IPS DF 6.9 (cell line): Measurements from ENCODE around the gene ZNF117.
"Not testable (repeated sequence)": the region's sequence is repeated elsewhere in the genome, so short reads cannot be mapped to it uniquely, and the experiment has no call there.

ENCODE experiments used
- DNase-seq: peaks from one replicate; pipeline ENCODE4 v3.0.0-alpha.2; 2013; ENCODE audit warnings: low read depth, low spot score
- H3K27ac ChIP-seq: one replicate; pipeline ENCODE4 v1.5.1; 2013; ENCODE audit warnings: low read length, control low read depth
- H3K27me3 ChIP-seq: 2 replicates; pipeline ENCODE4 v1.6.1; 2013; ENCODE audit warnings: mild to moderate bottlenecking, low read length; ENCODE audit not compliant: control insufficient read depth, insufficient read depth
- H3K36me3 ChIP-seq: 2 replicates; pipeline ENCODE4 v1.6.1; 2013; ENCODE audit warnings: low read length; ENCODE audit not compliant: control insufficient read depth, insufficient read depth
- H3K4me1 ChIP-seq: 2 replicates; pipeline ENCODE4 v1.6.1; 2013; ENCODE audit warnings: low read length; ENCODE audit not compliant: control insufficient read depth, insufficient read depth
- H3K4me3 ChIP-seq: 2 replicates; pipeline ENCODE4 v1.5.1; 2013; ENCODE audit warnings: mild to moderate bottlenecking, low read length
- H3K9me3 ChIP-seq: 2 replicates; pipeline ENCODE4 v1.6.1; 2013; ENCODE audit warnings: low read length, inconsistent platforms; ENCODE audit not compliant: control insufficient read depth, insufficient read depth
- WGBS: extraction: QIAGEN DNeasy Blood & Tissue Kit; methylation state at CpG from one replicate; pipeline ENCODE4 v1.1.7; 2013; ENCODE audit warnings: mixed read lengths, missing lambda C conversion rate; ENCODE audit not compliant: insufficient read length, insufficient coverage; 5-methylcytosine and 5-hydroxymethylcytosine counted together

The ZNF117 gene

DNA sequence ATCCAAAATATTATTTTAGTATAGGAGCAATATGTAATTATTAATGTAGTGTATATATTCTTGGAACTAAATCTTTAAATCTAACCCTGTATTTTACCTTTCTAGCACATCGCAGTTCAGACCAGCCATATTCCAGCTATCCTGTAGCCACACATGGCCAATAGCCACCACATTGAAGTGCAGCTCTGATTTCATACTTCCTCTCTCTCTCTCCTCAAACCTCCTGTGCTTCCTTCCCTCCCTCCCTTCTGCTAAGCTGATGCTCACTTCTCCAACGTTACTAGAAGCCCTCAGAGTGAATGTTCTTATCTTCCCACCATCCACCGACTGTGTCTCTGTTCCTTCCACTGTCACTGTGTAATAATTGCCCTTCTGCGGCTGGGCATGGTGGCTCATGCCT, 16.2 kb upstream of the ZNF117 start:
- not testable (repeated sequence) for H3K36me3 ChIP-seq, H3K4me1 ChIP-seq, H3K27me3 ChIP-seq, H3K9me3 ChIP-seq, H3K27ac ChIP-seq, H3K4me3 ChIP-seq, DNase-seq
- WGBS: no CpG with 5 or more reads among the region's 4 CpGs

DNA sequence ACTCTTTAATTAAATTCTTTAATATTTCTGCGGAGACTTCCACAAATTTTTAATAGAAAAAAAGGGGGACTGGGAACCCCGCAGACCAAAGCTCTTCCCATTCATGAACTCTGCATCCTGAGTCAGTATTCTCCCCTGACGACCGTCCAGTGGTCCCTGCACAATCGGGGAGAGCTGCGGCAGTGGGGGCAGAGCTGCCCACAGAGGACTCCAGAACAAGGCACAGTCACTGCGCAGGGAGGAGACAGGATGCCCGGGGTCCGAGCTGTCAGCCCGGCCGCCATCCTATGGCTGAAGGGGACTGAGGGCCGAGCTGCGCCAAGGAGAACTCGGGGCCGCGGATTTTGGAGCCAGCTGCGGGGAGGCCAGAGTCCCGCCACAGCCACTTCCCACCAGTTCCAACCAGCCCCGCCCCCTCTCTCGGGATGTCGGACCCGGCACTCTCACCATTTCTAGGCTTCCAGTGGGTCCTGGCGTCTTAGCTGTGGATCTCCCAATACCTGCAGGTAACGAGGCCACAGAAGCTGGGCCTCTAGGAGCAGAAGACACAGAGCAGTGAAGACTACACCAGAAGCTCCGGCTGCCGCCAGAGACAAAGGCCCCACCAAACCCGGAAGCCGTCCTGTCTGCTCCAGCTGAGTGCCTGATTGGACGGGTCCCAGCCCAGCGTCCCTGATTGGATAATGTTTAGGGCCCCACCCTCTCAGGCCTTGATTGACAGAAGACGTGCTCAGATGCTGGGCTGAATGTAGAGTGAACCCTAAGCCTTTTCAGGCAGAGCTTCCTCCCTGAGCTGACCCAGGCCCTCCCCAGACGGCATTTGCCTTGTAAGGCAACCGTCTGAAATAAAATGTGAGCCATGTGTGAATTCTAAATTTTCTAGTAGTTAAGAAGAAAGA, 15.5 kb upstream of the ZNF117 start, which contains the start of gene ERV3-1:
ERV3-1 (minus strand) TSS at position 594 of the 899 bp plus-strand sequence. CDS start 13,661 bp downstream, outside the sequence.
- no peaks in the 10 kb centered on the region for H3K27me3 ChIP-seq
- no peaks in the 10 kb centered on the region for H3K9me3 ChIP-seq
- no peaks in the 10 kb centered on the region for H3K36me3 ChIP-seq
- H3K4me3 ChIP-seq: peak within 1 kb of the TSS; percentile 92
- no peaks in the 10 kb centered on the region for H3K4me1 ChIP-seq
- H3K27ac ChIP-seq: no peak within 1 kb of the TSS
- WGBS: no CpG with 5 or more reads among the region's 33 CpGs
- peak; percentile 95 for DNase-seq

DNA sequence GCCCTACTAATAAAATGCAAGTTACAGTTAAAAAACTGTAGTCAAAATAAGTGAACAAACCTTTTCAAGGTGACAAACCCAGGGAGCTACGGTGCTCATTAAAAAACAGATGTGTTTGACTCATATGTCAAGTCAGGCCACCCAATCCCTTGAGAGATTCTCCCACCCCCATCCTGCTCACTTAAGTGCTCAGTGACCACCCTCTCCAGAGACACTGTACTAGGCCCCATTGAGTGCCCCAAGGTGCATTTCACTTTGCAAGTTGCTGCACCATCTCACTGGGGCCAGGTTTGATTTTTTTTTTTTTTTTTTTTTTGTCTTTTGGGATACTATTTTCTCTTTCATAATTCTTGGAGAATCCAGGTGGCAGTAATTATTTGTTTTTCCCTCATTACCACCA, 13.7 kb upstream of the ZNF117 start:
- Histone ChIP-seq H3K9me3 (no peaks in the 10 kb centered on the region), H3K27ac (no peak overlapping the region), H3K36me3 (no peaks in the 10 kb centered on the region), H3K27me3 (no peaks in the 10 kb centered on the region), H3K4me3 (no peak overlapping the region), H3K4me1 (no peaks in the 10 kb centered on the region)
- WGBS: no CpG with 5 or more reads among the region's 1 CpG
- no peak for DNase-seq

DNA sequence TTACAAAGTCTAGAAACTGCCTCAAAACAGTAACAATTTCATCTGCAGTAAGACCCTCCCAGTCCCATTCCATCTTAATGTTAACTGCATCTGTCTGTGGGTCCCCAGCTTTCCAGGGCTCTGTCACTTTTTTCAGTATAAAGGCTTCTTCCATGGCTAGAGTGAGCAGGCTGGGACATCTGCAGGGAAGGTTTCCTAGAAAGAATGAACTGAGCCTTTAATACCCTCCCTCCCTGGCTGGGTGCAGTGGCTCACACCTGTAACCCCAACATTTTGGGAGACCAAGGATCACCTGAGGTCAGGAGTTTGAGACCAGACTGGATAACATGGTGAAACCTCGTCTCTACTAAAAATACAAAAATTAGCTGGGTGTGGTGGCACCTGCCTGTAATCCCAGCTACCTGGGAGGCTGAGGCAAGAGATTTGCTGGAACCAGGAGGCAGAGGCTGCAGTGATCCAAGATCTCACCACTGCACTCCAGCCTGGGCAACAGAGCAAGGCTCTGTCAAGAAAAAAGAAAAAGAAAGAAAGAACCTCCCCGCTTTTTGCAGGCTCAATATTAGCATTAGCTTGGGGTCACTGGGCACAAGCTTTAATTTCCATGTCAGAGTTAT, 12.2 kb upstream of the ZNF117 start:
- Histone ChIP-seq H3K27ac (no peak overlapping the region), H3K36me3 (no peaks in the 10 kb centered on the region), H3K4me3 (no peak overlapping the region), H3K4me1 (no peaks in the 10 kb centered on the region), H3K9me3 (no peaks in the 10 kb centered on the region), H3K27me3 (no peaks in the 10 kb centered on the region)
- no CpG with 5 or more reads among the region's 2 CpGs for WGBS
- no peak for DNase-seq

DNA sequence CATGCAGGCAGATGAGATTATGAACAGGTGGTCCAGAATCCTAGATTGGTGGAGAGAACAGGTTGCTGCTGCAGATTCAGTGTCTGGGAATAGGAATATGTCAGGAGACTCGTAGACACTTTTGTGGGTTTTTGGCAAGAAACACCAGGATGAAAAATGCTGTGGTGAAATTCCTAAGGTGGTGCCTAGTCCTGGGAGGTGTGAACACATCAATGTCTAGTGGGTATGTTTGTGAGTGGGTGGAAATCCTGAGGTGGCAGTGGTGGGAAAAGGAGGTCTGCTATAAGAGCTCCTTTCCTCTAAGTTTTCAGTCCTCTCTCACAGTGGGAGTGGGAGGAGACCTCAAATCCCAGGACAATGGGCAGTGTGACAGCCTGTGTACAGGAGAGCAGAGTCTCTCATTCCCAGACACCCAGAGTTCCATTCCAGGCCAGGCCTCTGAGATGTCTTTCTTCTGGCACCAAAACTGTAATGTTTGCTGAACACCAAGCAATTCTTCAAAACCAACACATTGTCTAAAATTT, 10.5 kb upstream of the ZNF117 start:
- Histone ChIP-seq H3K4me3 (no peak overlapping the region), H3K9me3 (no peaks in the 10 kb centered on the region), H3K27ac (no peak overlapping the region), H3K36me3 (no peaks in the 10 kb centered on the region), H3K4me1 (no peaks in the 10 kb centered on the region), H3K27me3 (no peaks in the 10 kb centered on the region)
- DNase-seq: no peak
- WGBS: no CpG with 5 or more reads among the region's 1 CpG

DNA sequence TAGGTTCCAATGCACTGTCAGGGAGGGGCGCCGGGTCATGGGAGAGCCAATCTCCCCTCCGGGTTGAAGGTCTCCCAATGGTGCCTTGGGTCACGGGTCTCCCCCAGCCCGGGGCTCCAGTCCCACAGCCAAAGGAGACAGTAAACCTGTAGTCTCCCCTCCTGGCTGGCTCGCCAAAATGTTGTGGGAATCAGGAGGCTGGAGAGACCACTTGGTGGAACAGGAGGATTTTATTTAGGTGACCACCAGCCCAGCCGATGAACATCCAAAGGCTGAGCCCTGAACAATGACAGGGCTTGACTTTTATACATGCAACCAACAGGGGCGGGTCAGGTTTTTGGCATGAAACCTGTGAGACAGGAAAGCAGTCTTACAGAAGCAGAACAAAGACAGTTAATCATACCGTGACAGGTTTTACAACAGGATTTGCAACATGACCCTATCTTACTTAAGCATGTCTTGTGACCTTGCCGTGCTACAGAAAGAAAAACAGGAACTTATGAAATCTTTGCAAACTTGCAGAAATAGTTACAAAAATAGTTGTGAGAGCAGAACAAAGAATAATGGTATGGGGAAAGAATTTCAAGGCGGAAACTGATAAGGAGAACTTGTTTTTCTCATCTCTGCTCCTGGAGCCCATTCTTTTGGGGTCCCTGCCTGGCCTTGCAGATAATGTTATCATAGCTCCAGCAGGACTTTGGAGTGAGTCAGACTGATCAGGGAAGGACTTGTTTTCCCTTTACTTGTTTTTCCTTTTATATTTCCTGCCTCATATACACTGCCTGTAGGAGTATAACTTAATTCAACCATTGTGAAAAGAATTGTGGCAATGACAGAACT, 8.5 kb upstream of the ZNF117 start:
- H3K36me3 ChIP-seq: no peaks in the 10 kb centered on the region
- DNase-seq: no peak
- no peak overlapping the region for H3K27ac ChIP-seq
- no peak overlapping the region for H3K4me3 ChIP-seq
- no peaks in the 10 kb centered on the region for H3K4me1 ChIP-seq
- H3K9me3 ChIP-seq: peaks cover 1% of the 10 kb centered on the region; the same call in 1 of the 2 replicates
- H3K27me3 ChIP-seq: no peaks in the 10 kb centered on the region
- no CpG with 5 or more reads among the region's 11 CpGs for WGBS

DNA sequence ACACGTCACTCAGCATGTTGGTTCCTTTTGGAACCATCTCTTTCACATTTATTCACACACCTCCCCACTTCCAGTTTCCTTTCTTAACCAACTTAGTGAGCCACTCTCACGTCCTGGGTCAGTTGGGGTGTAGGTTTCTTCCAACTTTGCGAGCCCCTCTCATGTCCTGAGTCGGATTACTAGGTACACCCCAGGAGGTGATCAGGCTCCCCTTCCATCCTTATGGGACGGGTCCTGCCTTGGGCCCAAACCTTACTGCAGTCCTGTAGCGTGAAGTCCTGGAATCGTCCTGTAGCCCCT, 8.0 kb upstream of the ZNF117 start:
- DNase-seq: no peak
- Histone ChIP-seq H3K9me3 (peaks cover 1% of the 10 kb centered on the region; the same call in 1 of the 2 replicates), H3K27ac (no peak overlapping the region), H3K4me3 (no peak overlapping the region), H3K27me3 (no peaks in the 10 kb centered on the region), H3K36me3 (no peaks in the 10 kb centered on the region), H3K4me1 (no peaks in the 10 kb centered on the region)
- WGBS: no CpG with 5 or more reads among the region's 7 CpGs

DNA sequence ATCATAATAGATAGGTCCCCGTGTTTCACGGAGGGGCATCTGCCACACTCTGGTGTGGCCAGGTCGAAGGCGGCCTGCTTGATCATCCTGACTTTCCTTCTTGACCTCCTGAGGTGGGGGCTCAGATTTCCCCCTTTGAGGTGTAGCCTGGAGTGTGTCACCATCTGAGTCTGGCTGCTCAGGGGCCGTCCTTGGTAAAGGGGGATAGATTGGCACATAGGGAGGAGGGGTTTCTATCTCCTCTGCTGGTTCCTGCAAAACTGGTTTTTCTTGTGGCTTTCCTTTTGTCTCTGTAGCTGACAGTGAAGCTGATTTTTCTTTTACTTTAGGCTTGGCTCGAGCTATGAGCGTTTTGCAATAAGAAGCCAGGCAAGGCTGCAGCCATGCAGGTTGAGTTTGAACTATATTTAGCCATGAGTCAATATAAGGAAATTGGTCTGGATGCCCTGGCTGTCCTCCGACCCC, 7.1 kb upstream of the ZNF117 start:
- H3K27me3 ChIP-seq: no peaks in the 10 kb centered on the region
- H3K9me3 ChIP-seq: peaks cover 1% of the 10 kb centered on the region; the same call in 1 of the 2 replicates
- H3K36me3 ChIP-seq: no peaks in the 10 kb centered on the region
- no CpG with 5 or more reads among the region's 8 CpGs for WGBS
- no peak overlapping the region for H3K27ac ChIP-seq
- DNase-seq: no peak
- H3K4me1 ChIP-seq: no peaks in the 10 kb centered on the region
- no peak overlapping the region for H3K4me3 ChIP-seq

DNA sequence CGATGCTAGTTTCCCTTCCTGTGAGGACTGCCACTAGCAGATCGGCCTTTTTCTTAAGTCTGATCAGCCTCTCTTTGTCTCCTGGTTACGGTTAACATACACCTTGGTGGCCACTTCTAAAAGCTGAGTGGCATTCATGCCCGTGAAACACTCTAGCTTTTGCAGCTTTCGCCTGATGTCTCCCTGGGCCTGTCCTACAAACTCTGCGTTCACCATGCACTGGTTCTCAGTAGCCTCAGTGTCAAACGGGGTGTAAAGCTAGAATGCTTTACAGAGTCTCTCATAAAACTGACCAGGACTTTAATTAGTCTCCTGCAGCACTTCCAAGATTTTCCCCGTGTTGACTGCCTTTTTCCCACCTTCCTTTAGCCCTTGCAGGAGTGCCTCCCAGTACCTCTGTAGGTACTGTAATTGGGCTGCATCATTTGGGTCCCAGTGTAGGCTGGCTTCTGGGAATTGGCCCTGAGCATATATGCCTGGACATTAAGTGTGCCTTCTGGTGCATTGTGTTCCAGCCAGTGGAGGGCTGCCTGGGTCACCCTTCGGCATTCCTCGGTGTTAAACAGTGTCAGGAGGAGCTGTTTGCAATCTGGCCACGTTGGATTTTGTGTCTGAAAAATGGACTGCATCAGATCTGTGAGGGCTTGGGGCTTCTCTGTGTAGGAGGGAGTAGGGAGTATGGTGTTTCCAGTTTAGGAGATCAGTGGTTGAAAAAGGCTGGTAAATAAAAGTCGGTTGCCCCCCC, 6.5 kb upstream of the ZNF117 start:
- Histone ChIP-seq H3K4me3 (no peak overlapping the region), H3K9me3 (peaks cover 1% of the 10 kb centered on the region; the same call in 1 of the 2 replicates), H3K27ac (no peak overlapping the region), H3K4me1 (no peaks in the 10 kb centered on the region), H3K27me3 (no peaks in the 10 kb centered on the region), H3K36me3 (no peaks in the 10 kb centered on the region)
- WGBS: no CpG with 5 or more reads among the region's 12 CpGs
- DNase-seq: no peak
